GM12878 (cell line): ENCODE results near the gene CARF. TPM values are rescaled to one million over a fixed set of nuclear protein-coding genes. Genes with fewer than 3 reads are reported as not detected.
A peak's percentile ranks its signal among the peaks of the same experiment; 100 is the strongest.

Experiments
- ATAC-seq: fragments of 200-7000 bp; cut with Tn5 transposase; 3 replicates; pipeline ENCODE4 v1.9.1; 2020; ENCODE audit warnings: mild to moderate bottlenecking, moderate library complexity
- BruUV-seq: library from RNA; stranded (reverse); fragments of 400-500 nt; replicated peaks from 2 replicates; lab custom pipeline; 2021; lab: Mats Ljungman, UMichigan
- CTCF ChIA-PET: fragments of 300-600 bp; sonication (Branson Sonifier 250); formaldehyde crosslinking; extraction: SDS; loops from one replicate; lab custom pipeline; 2021; ENCODE audit warnings: inconsistent platforms; lab: Yijun Ruan, JAX
- POLR2A ChIA-PET: fragments of 350-600 bp; formaldehyde crosslinking; extraction: SDS; loops from one replicate; lab custom pipeline; 2021; ENCODE audit warnings: inconsistent platforms; lab: Charles Lee
- RAD21 ChIA-PET: fragments of 300-600 bp; sonication (Branson Sonifier 250); formaldehyde crosslinking; loops from one replicate; lab custom pipeline; 2023; ENCODE audit warnings: antibody characterized with exemption; ENCODE audit not compliant: unreplicated experiment; lab: Charles Lee
- SMC1A ChIA-PET: fragments of 300-600 bp; sonication (Branson Sonifier 250); formaldehyde crosslinking; loops from one replicate; lab custom pipeline; 2023; ENCODE audit not compliant: unreplicated experiment, uncharacterized antibody; lab: Charles Lee
- DNase-seq: peaks from one replicate; pipeline ENCODE4 v3.0.0-alpha.2; 2011; ENCODE audit warnings: low read depth, low spot score
- FAIRE-seq: peaks from 3 replicates; lab custom pipeline; 2011; peaks lifted over from hg19 to GRCh38; lab: Jason Lieb, UNC
- H2AFZ ChIP-seq: 2 replicates; pipeline ENCODE4 v1.6.0; 2011; ENCODE audit warnings: low read depth, low read length, control low read depth; ENCODE audit not compliant: control insufficient read depth
- H3K27ac ChIP-seq: 2 replicates; pipeline ENCODE4 v1.5.1; 2011; ENCODE audit warnings: control low read depth; ENCODE audit not compliant: control insufficient read depth, insufficient read depth
- H3K27me3 ChIP-seq, 2 experiments: replicated peaks in 1 of 2; 2 replicates each; pipeline versions ENCODE4 v1.6.0 to v1.6.1; 2011; ENCODE audit warnings: low read length in 1 of 2; ENCODE audit not compliant: control insufficient read depth in 2 of 2, insufficient read depth in 2 of 2
- H3K36me3 ChIP-seq, 2 experiments: 2 replicates each; pipeline ENCODE4 v1.5.1; 2011; ENCODE audit warnings: low read length in 1 of 2; ENCODE audit not compliant: control insufficient read depth in 2 of 2, insufficient read depth in 2 of 2
- H3K4me1 ChIP-seq: 2 replicates; pipeline ENCODE4 v1.6.1; 2011; ENCODE audit warnings: mild to moderate bottlenecking, low read length, moderate library complexity, mixed read lengths; ENCODE audit not compliant: control insufficient read depth, insufficient read depth
- H3K4me2 ChIP-seq: 2 replicates; pipeline ENCODE4 v1.6.0; 2011; ENCODE audit warnings: control low read depth; ENCODE audit not compliant: control insufficient read depth, insufficient read depth
- H3K4me3 ChIP-seq: fragments of 200-600 bp; sonication (generic); 2 replicates; pipeline ENCODE4 v1.5.1; 2016
- H3K79me2 ChIP-seq: 2 replicates; pipeline ENCODE4 v1.6.0; 2011; ENCODE audit warnings: low read length; ENCODE audit not compliant: control insufficient read depth, insufficient read depth
- H3K9ac ChIP-seq: 2 replicates; pipeline ENCODE4 v1.8.0; 2011; ENCODE audit warnings: low read length, control low read depth, mixed read lengths; ENCODE audit not compliant: control insufficient read depth, insufficient read depth
- H3K9me3 ChIP-seq: replicated peaks from 3 replicates; pipeline ENCODE4 v1.5.1; 2011; ENCODE audit warnings: mild to moderate bottlenecking, low read length; ENCODE audit not compliant: control insufficient read depth, insufficient read depth
- H4K20me1 ChIP-seq: 2 replicates; pipeline ENCODE4 v1.6.0; 2011; ENCODE audit not compliant: control insufficient read depth, insufficient read depth
- BMI1 ChIP-seq: fragments of 450-650 bp; IDR thresholded peaks from 2 replicates; pipeline ENCODE4 v1.6.1; 2016; ENCODE audit warnings: mild to moderate bottlenecking, moderate library complexity, borderline replicate concordance
- CBX5 ChIP-seq: sonication (generic); IDR thresholded peaks from 2 replicates; pipeline ENCODE4 v1.6.1; 2016; ENCODE audit warnings: low read depth, moderate library complexity, mild to moderate bottlenecking, inconsistent platforms
- CREB1 ChIP-seq: IDR thresholded peaks from 2 replicates; pipeline ENCODE4 v1.6.1; 2012; ENCODE audit warnings: low read depth, mild to moderate bottlenecking, inconsistent platforms
- DPF2 ChIP-seq: fragments of 450-650 bp; IDR thresholded peaks from 2 replicates; pipeline ENCODE4 v1.6.1; 2017; ENCODE audit warnings: mild to moderate bottlenecking
- GABPA ChIP-seq: IDR thresholded peaks from 2 replicates; pipeline ENCODE4 v1.6.1; 2014; ENCODE audit warnings: antibody characterized with exemption, low read depth, mild to moderate bottlenecking, inconsistent platforms
- KAT2A ChIP-seq: conservative IDR thresholded peaks from 2 replicates; pipeline ENCODE4 v1.6.1; 2011; ENCODE audit warnings: low read depth, low read length; ENCODE audit not compliant: control insufficient read depth
- MEF2A ChIP-seq: IDR thresholded peaks from 2 replicates; pipeline ENCODE4 v1.6.1; 2011; ENCODE audit warnings: low read depth, mild to moderate bottlenecking, low read length, moderate library complexity; ENCODE audit not compliant: insufficient read depth
- POLR2A ChIP-seq: IDR thresholded peaks from 2 replicates; pipeline ENCODE4 v1.6.1; 2011; ENCODE audit warnings: low read depth, mild to moderate bottlenecking, low read length
- SRF ChIP-seq, 2 experiments: IDR thresholded peaks; 2 replicates each; pipeline ENCODE4 v1.6.1; 2011; ENCODE audit warnings: low read depth in 2 of 2, low read length in 2 of 2, mild to moderate bottlenecking in 1 of 2, moderate library complexity in 1 of 2
- YY1 ChIP-seq: IDR thresholded peaks from 2 replicates; pipeline ENCODE4 v1.6.1; 2011; ENCODE audit warnings: low read depth, mild to moderate bottlenecking, low read length
- ZNF207 ChIP-seq: fragments of 450-650 bp; IDR thresholded peaks from 2 replicates; pipeline ENCODE4 v1.6.1; 2014; ENCODE audit warnings: antibody characterized with exemption, mild to moderate bottlenecking, borderline replicate concordance
- WGBS: methylation state at CpG from one replicate; pipeline ENCODE4 v1.1.6; 2016; ENCODE audit warnings: low lambda C conversion rate; ENCODE audit not compliant: insufficient replicate concordance, insufficient coverage; ENCODE audit errors: missing lambda C conversion rate; 5-methylcytosine and 5-hydroxymethylcytosine counted together
- in situ Hi-C: fragments of 300-500 bp; cut with MboI; formaldehyde crosslinking; loops from 9 replicates; pipeline ENCODE4 v1.14.3; 2018; ENCODE audit warnings: mixed read lengths
- intact Hi-C: fragments of 100-400 bp; cut with micrococcal nuclease; formaldehyde crosslinking; loops from one replicate; pipeline ENCODE4 v1.14.2; 2022; ENCODE audit not compliant: unreplicated experiment
- polyA plus RNA-seq, 11 experiments: library from polyadenylated mRNA; depleted of rRNA in 4 of 11; unstranded in 6 of 11; stranded (reverse) in 5 of 11; fragments of >200 nt; fragmentation: Nextera tagmentation in 4 of 11; fragmentation: Illumina TruSeq in 1 of 11; extraction: Ambion mirVana in 4 of 11; extraction: Trizol in 1 of 11; gene quantifications; 1 replicate in 1 of 11; 2 replicates in 10 of 11; pipeline versions ENCODE4 v1.2.1 to v1.2.3, GENCODE V29; 2011 to 2016; ENCODE audit warnings: inconsistent platforms in 2 of 11, missing spikeins in 2 of 11, low read depth in 1 of 11
- total RNA-seq, 4 experiments: library from RNA; depleted of rRNA in 3 of 4; stranded (reverse); fragments of >200 nt in 3 of 4; fragmentation: Illumina TruSeq in 1 of 4; extraction: Trizol in 1 of 4; gene quantifications; 2 replicates each; pipeline versions ENCODE4 v1.2.1 to v1.2.3, GENCODE V29; 2013 to 2021
- TF ChIP-seq, protein P1 (sequence below): IDR thresholded peaks from 2 replicates; pipeline ENCODE4 v1.6.1; 2012; ENCODE audit warnings: low read depth, low read length, improper control_type of control experiment
- TF ChIP-seq, protein P2 (sequence below): IDR thresholded peaks from 2 replicates; pipeline ENCODE4 v1.6.1; 2012; ENCODE audit warnings: improper control_type of control experiment, low read depth, low read length; ENCODE audit not compliant: insufficient replicate concordance

The CARF gene
- total and polyA plus RNA-seq, 10 of the 15 experiments (the other 5 are each of a cell fraction or from before 2014, with no cell fraction given), result 1.8 to 11.5 (median 6.9) TPM

DNA sequence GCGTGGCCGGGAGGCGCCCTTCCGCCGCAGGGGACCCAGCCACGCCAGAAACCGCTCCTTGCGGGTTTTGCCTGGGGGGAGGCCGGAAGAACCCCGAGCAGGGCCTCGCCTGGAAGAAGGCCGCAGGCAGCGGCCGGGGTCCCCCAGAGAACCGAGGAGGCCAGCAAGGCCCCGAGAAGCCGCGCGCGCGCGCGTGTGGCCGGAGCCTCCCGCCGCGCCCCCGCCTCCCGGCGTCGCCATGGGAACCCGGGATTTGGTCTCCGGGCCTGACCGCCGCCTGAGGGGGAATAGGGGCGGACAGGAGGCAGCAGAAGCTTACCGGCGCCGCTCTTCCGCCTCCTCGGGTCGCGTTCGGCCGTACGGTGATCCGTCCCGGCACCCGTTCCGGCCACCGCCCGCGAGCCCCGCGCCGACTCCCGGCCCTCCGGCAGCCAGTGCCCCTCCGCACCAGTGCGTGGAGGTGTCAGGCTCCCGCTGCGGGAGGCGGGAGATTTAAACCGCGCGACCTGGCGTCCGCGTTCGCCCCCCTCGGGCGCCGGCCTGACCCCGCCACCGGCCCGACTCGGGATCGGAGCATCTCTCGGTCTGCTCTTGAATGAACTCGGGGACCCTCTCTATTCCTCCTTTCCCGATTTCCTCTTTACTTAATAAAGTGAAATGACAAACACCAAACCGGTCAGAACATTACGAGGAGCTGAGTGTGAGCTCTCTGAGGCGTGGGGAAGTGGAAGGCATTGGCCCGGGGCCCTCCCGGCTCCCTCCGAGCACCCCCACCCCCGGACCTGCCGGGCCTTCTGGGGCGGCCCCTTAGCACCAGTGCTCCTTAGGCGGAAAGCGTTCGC is 40.6 kb upstream of the CARF start, which contains the start of gene ICA1L (continued):
- TF ChIP-seq POLR2A, result peak; percentile 61

- Histone ChIP-seq H4K20me1 (no peaks in the 10 kb centered on the region), H3K27me3 (no peaks in the 10 kb centered on the region), H3K27ac (no peak overlapping the region), H3K79me2 (no peaks in the 10 kb centered on the region), H3K4me1 (no peaks in the 10 kb centered on the region), H3K9me3 (no peaks in the 10 kb centered on the region), H3K4me2 (no peak overlapping the region), H2AFZ (no peak overlapping the region), H3K4me3 (no peak overlapping the region), H3K9ac (no peak overlapping the region), H3K36me3 (peaks cover 1 to 2% of the 10 kb centered on the region in 2 experiments; a peak in 2 of 4 replicates)
- TF ChIP-seq, protein P1, sequence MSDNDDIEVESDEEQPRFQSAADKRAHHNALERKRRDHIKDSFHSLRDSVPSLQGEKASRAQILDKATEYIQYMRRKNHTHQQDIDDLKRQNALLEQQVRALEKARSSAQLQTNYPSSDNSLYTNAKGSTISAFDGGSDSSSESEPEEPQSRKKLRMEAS, result no peak
- TF ChIP-seq MEF2A (no peak), GABPA (no peak), ZNF207 (no peak), BMI1 (no peak), CREB1 (no peak), KAT2A (no peak), YY1 (no peak), DPF2 (no peak), CBX5 (no peak), SRF (IDR thresholded peaks at IDR 0.05; ENCODE audit: low read depth in 2 of 2, low read length in 2 of 2) (no peak)
- TF ChIP-seq, protein P2, sequence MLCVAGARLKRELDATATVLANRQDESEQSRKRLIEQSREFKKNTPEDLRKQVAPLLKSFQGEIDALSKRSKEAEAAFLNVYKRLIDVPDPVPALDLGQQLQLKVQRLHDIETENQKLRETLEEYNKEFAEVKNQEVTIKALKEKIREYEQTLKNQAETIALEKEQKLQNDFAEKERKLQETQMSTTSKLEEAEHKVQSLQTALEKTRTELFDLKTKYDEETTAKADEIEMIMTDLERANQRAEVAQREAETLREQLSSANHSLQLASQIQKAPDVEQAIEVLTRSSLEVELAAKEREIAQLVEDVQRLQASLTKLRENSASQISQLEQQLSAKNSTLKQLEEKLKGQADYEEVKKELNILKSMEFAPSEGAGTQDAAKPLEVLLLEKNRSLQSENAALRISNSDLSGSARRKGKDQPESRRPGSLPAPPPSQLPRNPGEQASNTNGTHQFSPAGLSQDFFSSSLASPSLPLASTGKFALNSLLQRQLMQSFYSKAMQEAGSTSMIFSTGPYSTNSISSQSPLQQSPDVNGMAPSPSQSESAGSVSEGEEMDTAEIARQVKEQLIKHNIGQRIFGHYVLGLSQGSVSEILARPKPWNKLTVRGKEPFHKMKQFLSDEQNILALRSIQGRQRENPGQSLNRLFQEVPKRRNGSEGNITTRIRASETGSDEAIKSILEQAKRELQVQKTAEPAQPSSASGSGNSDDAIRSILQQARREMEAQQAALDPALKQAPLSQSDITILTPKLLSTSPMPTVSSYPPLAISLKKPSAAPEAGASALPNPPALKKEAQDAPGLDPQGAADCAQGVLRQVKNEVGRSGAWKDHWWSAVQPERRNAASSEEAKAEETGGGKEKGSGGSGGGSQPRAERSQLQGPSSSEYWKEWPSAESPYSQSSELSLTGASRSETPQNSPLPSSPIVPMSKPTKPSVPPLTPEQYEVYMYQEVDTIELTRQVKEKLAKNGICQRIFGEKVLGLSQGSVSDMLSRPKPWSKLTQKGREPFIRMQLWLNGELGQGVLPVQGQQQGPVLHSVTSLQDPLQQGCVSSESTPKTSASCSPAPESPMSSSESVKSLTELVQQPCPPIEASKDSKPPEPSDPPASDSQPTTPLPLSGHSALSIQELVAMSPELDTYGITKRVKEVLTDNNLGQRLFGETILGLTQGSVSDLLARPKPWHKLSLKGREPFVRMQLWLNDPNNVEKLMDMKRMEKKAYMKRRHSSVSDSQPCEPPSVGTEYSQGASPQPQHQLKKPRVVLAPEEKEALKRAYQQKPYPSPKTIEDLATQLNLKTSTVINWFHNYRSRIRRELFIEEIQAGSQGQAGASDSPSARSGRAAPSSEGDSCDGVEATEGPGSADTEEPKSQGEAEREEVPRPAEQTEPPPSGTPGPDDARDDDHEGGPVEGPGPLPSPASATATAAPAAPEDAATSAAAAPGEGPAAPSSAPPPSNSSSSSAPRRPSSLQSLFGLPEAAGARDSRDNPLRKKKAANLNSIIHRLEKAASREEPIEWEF, result no peak
- no TSS peak for BruUV-seq
- RAD21 ChIA-PET, result no interaction called here
- SMC1A ChIA-PET, result interaction anchor here (1.0 to 2.2 kb wide), 2 partner anchors 13 to 204 kb away, joined by 4 to 8 read pairs; no protein-coding TSS in a partner anchor
- intact Hi-C loops, result no loop called here
- peak; percentile 44 for FAIRE-seq
- no peak for ATAC-seq
- DNase-seq, result no peak
- in situ Hi-C loops, result no loop called here
- 100% methylated on average over 2 of the region's 2 CpGs for WGBS
- CTCF ChIA-PET, result no interaction called here
- POLR2A ChIA-PET, result no interaction called here
These were observed 34.4 kb upstream of the CARF start for GRCh38 chr2:202877699-202878098.
